Measurements from ENCODE around the gene BMP6. TPM values are rescaled to one million over a fixed set of nuclear protein-coding genes. Genes with fewer than 3 reads are reported as not detected.

BMP6 gene
- total RNA-seq, 1 experiment from 2014 or later: 0.28 TPM

- H2BK12ac ChIP-seq (ENCODE audit: insufficient read length, low read depth, low read length): no peak overlapping the region
- H3K27me3 Mint-ChIP-seq (ENCODE audit: low read depth): peaks cover 2% of the 10 kb centered on the region
- no peak overlapping the region for H3K18ac ChIP-seq (ENCODE audit: insufficient read length, low read depth, low read length)
- no peak overlapping the region for H3T11ph ChIP-seq (ENCODE audit: low read length)
- H3K27me3 ChIP-seq (ENCODE audit: insufficient read depth, low read length): no peaks in the 10 kb centered on the region
- no peaks in the 10 kb centered on the region for H3K4me1 ChIP-seq (ENCODE audit: insufficient read depth, low read length)
- no peak for DNase-seq
- no peak overlapping the region for H3K27ac Mint-ChIP-seq
- no CpG with 5 or more reads among the region's 9 CpGs for WGBS (ENCODE audit: extremely low coverage, insufficient read length, low lambda C conversion rate)
- H3K4me2 ChIP-seq (ENCODE audit: insufficient read depth, insufficient read length, low read length): no peak overlapping the region
- no peak overlapping the region for H4K91ac ChIP-seq (ENCODE audit: insufficient read length, low read depth, low read length)
- no peak overlapping the region for H2BK20ac ChIP-seq (ENCODE audit: low read depth, low read length, poor library complexity, severe bottlenecking)
- H3K23ac ChIP-seq (ENCODE audit: insufficient read length, low read depth, low read length): no peak overlapping the region
- H3K4ac ChIP-seq (ENCODE audit: low read depth, low read length): no peak overlapping the region
- H3K56ac ChIP-seq (ENCODE audit: insufficient read length, low read depth, low read length): no peak overlapping the region
- no peaks in the 10 kb centered on the region for H3K79me1 ChIP-seq (ENCODE audit: insufficient read depth, low read depth, low read length, poor library complexity, severe bottlenecking)
- no peaks in the 10 kb centered on the region for H4K20me1 ChIP-seq (ENCODE audit: control insufficient read depth, insufficient read depth, insufficient read length)
- TF ChIP-seq, protein P1, sequence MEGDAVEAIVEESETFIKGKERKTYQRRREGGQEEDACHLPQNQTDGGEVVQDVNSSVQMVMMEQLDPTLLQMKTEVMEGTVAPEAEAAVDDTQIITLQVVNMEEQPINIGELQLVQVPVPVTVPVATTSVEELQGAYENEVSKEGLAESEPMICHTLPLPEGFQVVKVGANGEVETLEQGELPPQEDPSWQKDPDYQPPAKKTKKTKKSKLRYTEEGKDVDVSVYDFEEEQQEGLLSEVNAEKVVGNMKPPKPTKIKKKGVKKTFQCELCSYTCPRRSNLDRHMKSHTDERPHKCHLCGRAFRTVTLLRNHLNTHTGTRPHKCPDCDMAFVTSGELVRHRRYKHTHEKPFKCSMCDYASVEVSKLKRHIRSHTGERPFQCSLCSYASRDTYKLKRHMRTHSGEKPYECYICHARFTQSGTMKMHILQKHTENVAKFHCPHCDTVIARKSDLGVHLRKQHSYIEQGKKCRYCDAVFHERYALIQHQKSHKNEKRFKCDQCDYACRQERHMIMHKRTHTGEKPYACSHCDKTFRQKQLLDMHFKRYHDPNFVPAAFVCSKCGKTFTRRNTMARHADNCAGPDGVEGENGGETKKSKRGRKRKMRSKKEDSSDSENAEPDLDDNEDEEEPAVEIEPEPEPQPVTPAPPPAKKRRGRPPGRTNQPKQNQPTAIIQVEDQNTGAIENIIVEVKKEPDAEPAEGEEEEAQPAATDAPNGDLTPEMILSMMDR (conservative IDR thresholded peaks at IDR 0.05): no peak
- no peak overlapping the region for H4K8ac ChIP-seq (replicated peaks; ENCODE audit: insufficient read length, low read depth, low read length)
- no peaks in the 10 kb centered on the region for H3K9me3 ChIP-seq (ENCODE audit: control insufficient read depth, low read depth, low read length)
- H2AK5ac ChIP-seq (ENCODE audit: insufficient read length, low read length): no peak overlapping the region
- no peak overlapping the region for H4K5ac ChIP-seq (ENCODE audit: insufficient read length, low read depth, low read length)
- H3K4me1 Mint-ChIP-seq: no peaks in the 10 kb centered on the region
- H2BK5ac ChIP-seq (ENCODE audit: insufficient read length, low read length): no peak overlapping the region
- H2BK120ac ChIP-seq (ENCODE audit: low read depth, low read length, poor library complexity, severe bottlenecking): no peak overlapping the region
- no peak overlapping the region; the same call in 1 of the 2 replicates for H2BK15ac ChIP-seq (ENCODE audit: low read depth, low read length)
- H3K36me3 Mint-ChIP-seq (ENCODE audit: insufficient read depth in 1 of 3, low read depth in 3 of 3): no peaks in the 10 kb centered on the region
- no peak overlapping the region; the same call in 1 of the 2 replicates for H3K14ac ChIP-seq (ENCODE audit: insufficient read depth, low read length)
- no peak overlapping the region for H2AFZ ChIP-seq (ENCODE audit: low read length)
- H3K79me2 ChIP-seq (ENCODE audit: insufficient read depth, low read length): no peaks in the 10 kb centered on the region
- no peaks in the 10 kb centered on the region for H3K9me3 Mint-ChIP-seq
- no peak overlapping the region for H3K27ac ChIP-seq (ENCODE audit: insufficient read length, low read depth, low read length)
- no peak overlapping the region for H3K4me3 Mint-ChIP-seq
- H3K23me2 ChIP-seq (ENCODE audit: insufficient read length, low read depth, low read length, poor library complexity, severe bottlenecking): no peaks in the 10 kb centered on the region
- no peak overlapping the region for H3K9ac ChIP-seq (ENCODE audit: extremely low read depth, insufficient read length, low read length)
These were observed 94.5 kb downstream of the BMP6 start for GRCh38 chr6:7820288-7820835.
